Natural killer cell (primary cell): ENCODE measurements around the gene RALGDS. TPM values are rescaled to one million over a fixed set of nuclear protein-coding genes. Genes with fewer than 3 reads are reported as not detected.

Experiments
- ATAC-seq, 3 donors: fragments of 150-1000 bp in 2 of 3; fragments of 200-7000 bp in 1 of 3; cut with Tn5 transposase; 1 replicate in 1 of 3; 2 replicates in 2 of 3; pipeline ENCODE4 v1.10.0; 2021; ENCODE audit warnings: mild to moderate bottlenecking in 2 of 3, moderate library complexity in 2 of 3
- DNase-seq, 2 donors: peaks; one replicate each; pipeline versions ENCODE4 v3.0.0 to v3.0.0-alpha.2; 2013 to 2021; ENCODE audit warnings: mixed read lengths in 1 of 2
- H3K27ac ChIP-seq: one replicate; pipeline ENCODE4 v1.5.1; 2013; ENCODE audit warnings: mild to moderate bottlenecking, low read length
- H3K27me3 ChIP-seq: one replicate; pipeline ENCODE4 v1.6.1; 2013; ENCODE audit warnings: low read length; ENCODE audit not compliant: control insufficient read depth, insufficient read depth
- H3K36me3 ChIP-seq: one replicate; pipeline ENCODE4 v1.6.1; 2013; ENCODE audit warnings: low read length; ENCODE audit not compliant: control insufficient read depth, insufficient read depth
- H3K4me1 ChIP-seq: one replicate; pipeline ENCODE4 v1.6.1; 2013; ENCODE audit warnings: low read length; ENCODE audit not compliant: control insufficient read depth, insufficient read depth
- H3K4me3 ChIP-seq: one replicate; pipeline ENCODE4 v1.5.1; 2013; ENCODE audit warnings: low read length
- H3K9me3 ChIP-seq: one replicate; pipeline ENCODE4 v1.6.1; 2013; ENCODE audit warnings: low read length; ENCODE audit not compliant: control insufficient read depth, insufficient read depth
- H3K27ac Mint-ChIP-seq, 2 donors: one replicate each; pipeline ENCODE4 v1.8.0; 2022; ENCODE audit warnings: mild to moderate bottlenecking in 2 of 2, mixed read lengths in 2 of 2, moderate library complexity in 1 of 2
- H3K27me3 Mint-ChIP-seq, 2 donors: one replicate each; pipeline ENCODE4 v1.8.0; 2022; ENCODE audit warnings: low read depth in 2 of 2, mixed read lengths in 2 of 2
- H3K36me3 Mint-ChIP-seq: one replicate; pipeline ENCODE4 v1.8.0; 2022; ENCODE audit warnings: mixed read lengths
- H3K4me1 Mint-ChIP-seq, 2 donors: one replicate each; pipeline ENCODE4 v1.8.0; 2022; ENCODE audit warnings: mixed read lengths in 2 of 2
- H3K4me3 Mint-ChIP-seq: one replicate; pipeline ENCODE4 v1.8.0; 2022; ENCODE audit warnings: mild to moderate bottlenecking, moderate library complexity, mixed read lengths
- H3K9me3 Mint-ChIP-seq, 2 donors: one replicate each; pipeline ENCODE4 v1.8.0; 2022; ENCODE audit warnings: mixed read lengths in 2 of 2
- WGBS: methylation state at CpG from one replicate; pipeline ENCODE4 v1.1.7; 2013; ENCODE audit warnings: missing lambda C conversion rate; ENCODE audit not compliant: insufficient coverage; 5-methylcytosine and 5-hydroxymethylcytosine counted together
- intact Hi-C: fragments of 100-400 bp; cut with micrococcal nuclease; formaldehyde crosslinking; loops from one replicate; pipeline ENCODE4 v1.14.2; 2022
- total RNA-seq, 4 donors: library from RNA; stranded (reverse); fragments of 120-200 nt in 1 of 4; gene quantifications; one replicate each; pipeline versions ENCODE4 v1.2.3 to v1.2.4, GENCODE V29; 2013 to 2022
- TF ChIP-seq, protein P1 (sequence below): fragments of 200-600 bp; IDR thresholded peaks from one replicate; pipeline ENCODE4 v1.8.0; 2022; ENCODE audit warnings: antibody characterized with exemption

RALGDS gene
- total RNA-seq, 3 donors from 2014 or later (not counting 1 experiment from before 2014, with no cell fraction given): 206 to 250 (median 208) TPM

DNA sequence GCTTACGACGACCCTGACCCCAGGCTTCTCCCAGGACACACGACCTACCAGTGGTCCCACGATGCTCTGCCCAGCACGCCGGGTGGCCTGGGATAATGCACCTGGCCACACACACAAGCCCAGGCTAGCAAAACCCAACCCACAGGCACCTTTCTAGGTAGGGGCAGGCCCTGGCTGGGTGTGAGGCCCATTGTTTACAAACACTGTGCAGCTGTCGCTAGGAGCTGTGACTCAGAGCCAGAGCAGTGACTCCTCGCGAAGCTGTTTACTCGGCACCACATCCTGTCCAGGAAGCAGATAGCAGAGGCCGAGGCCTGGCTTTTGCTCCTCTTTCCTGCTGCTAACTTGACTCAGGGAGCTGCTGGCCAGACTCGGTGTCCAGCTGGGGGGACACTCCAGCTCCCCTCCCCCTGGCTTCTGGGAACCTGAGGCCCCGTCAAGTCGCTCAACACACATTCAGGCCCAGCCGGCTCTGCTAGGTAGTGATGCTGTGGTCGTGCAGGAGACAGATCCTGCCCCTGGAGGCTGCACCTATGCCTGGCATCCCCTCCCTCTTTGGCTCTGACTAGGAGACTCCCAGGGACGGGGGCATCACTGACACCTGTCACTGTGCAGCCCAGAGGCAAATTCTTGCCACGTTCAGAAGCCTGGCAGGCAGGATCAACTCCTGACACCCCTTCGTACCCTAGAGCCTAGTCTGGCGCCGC, 12.8 kb upstream of the RALGDS start:
- Mint-ChIP-seq H3K9me3 (no peaks in the 10 kb centered on the region), H3K4me3 (peak overlapping the region; percentile 87), H3K4me1 (peaks cover 58 to 73% of the 10 kb centered on the region in 2 donors), H3K27me3 (no peaks in the 10 kb centered on the region), H3K36me3 (no peaks in the 10 kb centered on the region), H3K27ac (peak overlapping the region; percentile 75 to 93)
- H3K9me3 ChIP-seq: no peaks in the 10 kb centered on the region
- H3K4me1 ChIP-seq: peaks cover 82% of the 10 kb centered on the region
- intact Hi-C loops: loop anchor here (1.0 kb wide), 2 partner anchors 10 to 22 kb away; no protein-coding TSS in a partner anchor
- no peaks in the 10 kb centered on the region for H3K27me3 ChIP-seq
- ATAC-seq (peak; percentile 66 to 91 (median 82)), DNase-seq (peak; percentile 85 to 97)
- 33% methylated on average over 21 of the region's 21 CpGs for WGBS
- H3K36me3 ChIP-seq: no peaks in the 10 kb centered on the region
- H3K27ac ChIP-seq: peak overlapping the region; percentile 99
- H3K4me3 ChIP-seq: no peak overlapping the region
- TF ChIP-seq, protein P1, sequence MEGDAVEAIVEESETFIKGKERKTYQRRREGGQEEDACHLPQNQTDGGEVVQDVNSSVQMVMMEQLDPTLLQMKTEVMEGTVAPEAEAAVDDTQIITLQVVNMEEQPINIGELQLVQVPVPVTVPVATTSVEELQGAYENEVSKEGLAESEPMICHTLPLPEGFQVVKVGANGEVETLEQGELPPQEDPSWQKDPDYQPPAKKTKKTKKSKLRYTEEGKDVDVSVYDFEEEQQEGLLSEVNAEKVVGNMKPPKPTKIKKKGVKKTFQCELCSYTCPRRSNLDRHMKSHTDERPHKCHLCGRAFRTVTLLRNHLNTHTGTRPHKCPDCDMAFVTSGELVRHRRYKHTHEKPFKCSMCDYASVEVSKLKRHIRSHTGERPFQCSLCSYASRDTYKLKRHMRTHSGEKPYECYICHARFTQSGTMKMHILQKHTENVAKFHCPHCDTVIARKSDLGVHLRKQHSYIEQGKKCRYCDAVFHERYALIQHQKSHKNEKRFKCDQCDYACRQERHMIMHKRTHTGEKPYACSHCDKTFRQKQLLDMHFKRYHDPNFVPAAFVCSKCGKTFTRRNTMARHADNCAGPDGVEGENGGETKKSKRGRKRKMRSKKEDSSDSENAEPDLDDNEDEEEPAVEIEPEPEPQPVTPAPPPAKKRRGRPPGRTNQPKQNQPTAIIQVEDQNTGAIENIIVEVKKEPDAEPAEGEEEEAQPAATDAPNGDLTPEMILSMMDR: no peak

DNA sequence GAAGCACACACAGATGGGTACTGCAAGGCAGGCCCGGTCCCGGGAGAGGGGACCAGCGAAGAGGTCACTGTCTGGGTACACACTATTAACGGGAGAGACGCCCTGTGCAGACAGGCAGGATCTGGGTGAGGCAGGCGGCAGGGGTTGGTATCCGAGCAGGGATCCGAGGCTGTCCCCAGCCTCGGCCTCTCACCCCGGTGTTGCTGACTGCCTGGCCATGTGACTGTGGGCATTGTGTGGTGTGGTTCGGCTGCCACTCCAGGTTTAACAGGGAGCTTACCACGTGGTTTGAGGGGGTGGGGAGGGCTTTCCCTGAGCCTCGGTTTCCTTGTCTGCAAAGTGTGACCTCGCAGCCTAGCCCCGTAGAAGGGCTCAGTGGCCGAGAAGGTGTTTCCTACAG, 11.1 kb upstream of the RALGDS start:
- no peaks in the 10 kb centered on the region for H3K27me3 Mint-ChIP-seq
- intact Hi-C loops: no loop called here
- peak overlapping the region; percentile 76 for H3K4me3 Mint-ChIP-seq
- Histone ChIP-seq H3K27me3 (no peaks in the 10 kb centered on the region), H3K4me1 (peaks cover 91% of the 10 kb centered on the region), H3K36me3 (no peaks in the 10 kb centered on the region), H3K27ac (peak overlapping the region; percentile 99), H3K9me3 (no peaks in the 10 kb centered on the region), H3K4me3 (no peak overlapping the region)
- TF ChIP-seq, protein P1: no peak
- 49% methylated on average over 16 of the region's 16 CpGs for WGBS
- H3K4me1 Mint-ChIP-seq: peaks cover 67 to 86% of the 10 kb centered on the region in 2 donors
- no peaks in the 10 kb centered on the region for H3K36me3 Mint-ChIP-seq
- ATAC-seq (no peak), DNase-seq (peak in 1 of 2 donors; percentile 55)
- H3K27ac Mint-ChIP-seq: peak overlapping the region; percentile 75 to 93
- no peaks in the 10 kb centered on the region for H3K9me3 Mint-ChIP-seq

DNA sequence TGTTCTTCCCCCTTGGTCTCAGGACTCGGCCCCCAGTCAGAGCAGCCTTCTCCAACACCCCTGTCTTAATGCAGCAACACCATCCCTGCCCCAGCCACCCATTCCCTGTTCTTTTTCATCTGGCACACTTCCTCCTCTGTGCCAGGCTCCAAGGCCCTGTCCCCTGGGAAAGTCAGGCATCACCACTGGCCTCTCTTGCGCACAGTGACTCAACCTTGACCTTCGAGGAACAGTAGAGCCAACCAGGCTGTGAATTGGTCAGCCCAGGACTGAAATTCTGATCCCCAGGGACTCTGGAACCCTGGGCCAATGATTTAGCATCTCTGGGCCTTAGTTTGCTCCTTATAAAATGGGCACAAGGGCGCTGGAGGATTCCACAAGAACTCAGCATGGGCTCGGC, 10.5 kb upstream of the RALGDS start:
- intact Hi-C loops: no loop called here
- ATAC-seq (no peak), DNase-seq (no peak)
- Histone ChIP-seq H3K9me3 (no peaks in the 10 kb centered on the region), H3K27me3 (no peaks in the 10 kb centered on the region), H3K36me3 (peaks cover 3% of the 10 kb centered on the region), H3K27ac (peak overlapping the region; percentile 99), H3K4me1 (peaks cover 98% of the 10 kb centered on the region), H3K4me3 (no peak overlapping the region)
- 84% methylated on average over 5 of the region's 5 CpGs for WGBS
- peak overlapping the region; percentile 76 for H3K4me3 Mint-ChIP-seq
- no peaks in the 10 kb centered on the region for H3K27me3 Mint-ChIP-seq
- peaks cover 73 to 90% of the 10 kb centered on the region in 2 donors for H3K4me1 Mint-ChIP-seq
- no peaks in the 10 kb centered on the region for H3K9me3 Mint-ChIP-seq
- peak overlapping the region; percentile 75 to 93 for H3K27ac Mint-ChIP-seq
- H3K36me3 Mint-ChIP-seq: no peaks in the 10 kb centered on the region
- TF ChIP-seq, protein P1: no peak
